DOHH2 (cell line): Measurements from ENCODE around the gene MYLK.

ENCODE experiments used
- EZH2phosphoT487 ChIP-seq: fragments of 200-600 bp; sonication (generic); IDR thresholded peaks from 2 replicates; pipeline ENCODE4 v1.6.1; 2017; ENCODE audit warnings: borderline replicate concordance, mild to moderate bottlenecking, antibody characterized with exemption, low read length, moderate library complexity, mixed read lengths
- TF ChIP-seq, protein P1 (sequence below): fragments of 200-600 bp; sonication (generic); IDR thresholded peaks from one replicate; pipeline ENCODE4 v1.5.1; 2014; ENCODE audit warnings: antibody characterized with exemption, mild to moderate bottlenecking, low read depth, low read length; ENCODE audit not compliant: poor library complexity, severe bottlenecking

DNA sequence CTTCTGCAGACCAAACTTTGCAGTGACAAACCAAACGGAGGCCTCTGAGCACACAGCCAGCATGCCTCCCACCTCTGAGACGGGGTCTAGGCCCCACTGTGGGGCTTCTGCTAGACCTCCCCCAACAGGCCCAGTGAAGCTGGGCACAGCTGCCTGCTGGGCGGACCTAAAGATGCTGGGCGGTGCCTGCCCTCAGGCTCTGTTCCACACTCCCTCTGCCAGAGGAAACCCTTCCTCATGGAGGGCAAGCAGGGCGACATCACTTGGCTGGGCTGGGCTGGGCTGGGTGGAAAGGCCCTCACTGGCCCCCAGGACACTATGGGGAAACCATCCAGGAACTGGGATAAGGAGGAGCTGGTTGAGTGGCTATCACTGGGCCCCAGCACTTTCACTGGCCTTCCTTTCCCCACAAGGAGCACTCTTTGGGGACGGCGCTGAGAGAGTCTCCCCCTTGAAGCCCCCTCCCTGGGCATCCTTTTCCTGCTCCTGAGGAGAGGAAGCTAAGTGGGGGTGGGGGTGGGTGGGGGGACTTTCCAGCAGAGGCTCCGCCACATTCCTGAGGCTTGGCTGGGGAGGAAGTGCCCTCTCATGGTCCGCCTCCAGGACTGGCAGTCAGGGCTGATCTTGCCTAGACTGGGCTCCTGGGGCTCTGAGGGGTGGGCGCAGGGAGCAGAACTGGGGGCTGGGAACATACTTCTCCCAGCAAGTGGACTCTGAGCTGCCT is 201.2 kb downstream of the MYLK start:
- TF ChIP-seq, protein P1, sequence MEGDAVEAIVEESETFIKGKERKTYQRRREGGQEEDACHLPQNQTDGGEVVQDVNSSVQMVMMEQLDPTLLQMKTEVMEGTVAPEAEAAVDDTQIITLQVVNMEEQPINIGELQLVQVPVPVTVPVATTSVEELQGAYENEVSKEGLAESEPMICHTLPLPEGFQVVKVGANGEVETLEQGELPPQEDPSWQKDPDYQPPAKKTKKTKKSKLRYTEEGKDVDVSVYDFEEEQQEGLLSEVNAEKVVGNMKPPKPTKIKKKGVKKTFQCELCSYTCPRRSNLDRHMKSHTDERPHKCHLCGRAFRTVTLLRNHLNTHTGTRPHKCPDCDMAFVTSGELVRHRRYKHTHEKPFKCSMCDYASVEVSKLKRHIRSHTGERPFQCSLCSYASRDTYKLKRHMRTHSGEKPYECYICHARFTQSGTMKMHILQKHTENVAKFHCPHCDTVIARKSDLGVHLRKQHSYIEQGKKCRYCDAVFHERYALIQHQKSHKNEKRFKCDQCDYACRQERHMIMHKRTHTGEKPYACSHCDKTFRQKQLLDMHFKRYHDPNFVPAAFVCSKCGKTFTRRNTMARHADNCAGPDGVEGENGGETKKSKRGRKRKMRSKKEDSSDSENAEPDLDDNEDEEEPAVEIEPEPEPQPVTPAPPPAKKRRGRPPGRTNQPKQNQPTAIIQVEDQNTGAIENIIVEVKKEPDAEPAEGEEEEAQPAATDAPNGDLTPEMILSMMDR, result no peak
- no peak for TF ChIP-seq EZH2phosphoT487
